HG03025 (cell line): ENCODE results near the gene PRAMEF1.
"Not testable (repeated sequence)": the region's sequence is repeated elsewhere in the genome, so short reads cannot be mapped to it uniquely, and the experiment has no call there.

Experiments used
- ATAC-seq: cut with Tn5 transposase; IDR thresholded peaks from one replicate; pipeline ENCODE4 v1.9.1; 2021; ENCODE audit warnings: mild to moderate bottlenecking, moderate library complexity; ENCODE audit not compliant: unreplicated experiment, low FRiP score

The PRAMEF1 gene, protein sequence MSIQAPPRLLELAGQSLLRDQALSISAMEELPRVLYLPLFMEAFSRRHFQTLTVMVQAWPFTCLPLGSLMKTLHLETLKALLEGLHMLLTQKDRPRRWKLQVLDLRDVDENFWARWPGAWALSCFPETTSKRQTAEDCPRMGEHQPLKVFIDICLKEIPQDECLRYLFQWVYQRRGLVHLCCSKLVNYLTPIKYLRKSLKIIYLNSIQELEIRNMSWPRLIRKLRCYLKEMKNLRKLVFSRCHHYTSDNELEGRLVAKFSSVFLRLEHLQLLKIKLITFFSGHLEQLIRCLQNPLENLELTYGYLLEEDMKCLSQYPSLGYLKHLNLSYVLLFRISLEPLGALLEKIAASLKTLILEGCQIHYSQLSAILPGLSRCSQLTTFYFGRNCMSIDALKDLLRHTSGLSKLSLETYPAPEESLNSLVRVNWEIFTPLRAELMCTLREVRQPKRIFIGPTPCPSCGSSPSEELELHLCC

DNA sequence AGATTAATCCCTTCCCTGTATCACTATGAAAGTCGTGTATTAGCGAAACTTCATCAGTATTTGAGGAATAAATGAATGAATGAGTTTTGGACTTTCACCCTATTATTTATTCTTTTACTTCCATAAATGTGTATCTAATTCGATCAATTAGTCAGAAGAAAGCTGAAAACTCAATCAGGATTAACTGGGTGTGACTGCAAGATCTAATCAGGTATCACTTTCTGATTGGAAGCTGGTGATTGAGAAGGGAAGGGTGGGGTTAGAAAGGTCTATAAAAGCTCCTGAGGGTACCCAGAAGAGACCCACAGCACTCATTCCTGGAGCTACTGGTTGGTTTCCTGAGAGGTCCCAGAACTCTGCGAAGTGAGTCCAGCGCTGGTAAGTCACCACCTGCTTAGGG, at the start of gene PRAMEF1:
PRAMEF1 (plus strand) TSS at position 301 of the 400 bp plus-strand sequence. CDS start 1,831 bp downstream, outside the sequence.
- not testable (repeated sequence) for ATAC-seq

DNA sequence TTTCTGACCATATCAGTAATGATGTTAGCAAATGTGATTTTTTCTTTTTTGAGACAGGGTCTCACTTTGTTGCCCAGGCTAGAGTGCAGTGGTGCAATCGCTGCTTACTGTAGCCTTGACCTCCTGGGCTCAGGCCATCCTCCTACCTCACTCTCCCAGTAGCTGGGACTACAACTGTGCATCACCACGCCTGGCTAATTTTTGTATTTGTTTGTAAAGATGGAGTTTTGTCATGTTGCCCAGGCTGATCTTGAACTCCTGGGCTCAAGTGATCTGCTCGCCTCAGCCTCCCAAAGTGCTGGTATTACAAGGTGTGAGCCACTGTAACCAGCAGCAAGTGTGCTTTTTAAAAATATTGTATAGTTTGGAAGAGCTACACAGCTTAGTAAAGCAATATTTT, 49.3 kb upstream of the PRAMEF1 start:
- no peak for ATAC-seq

DNA sequence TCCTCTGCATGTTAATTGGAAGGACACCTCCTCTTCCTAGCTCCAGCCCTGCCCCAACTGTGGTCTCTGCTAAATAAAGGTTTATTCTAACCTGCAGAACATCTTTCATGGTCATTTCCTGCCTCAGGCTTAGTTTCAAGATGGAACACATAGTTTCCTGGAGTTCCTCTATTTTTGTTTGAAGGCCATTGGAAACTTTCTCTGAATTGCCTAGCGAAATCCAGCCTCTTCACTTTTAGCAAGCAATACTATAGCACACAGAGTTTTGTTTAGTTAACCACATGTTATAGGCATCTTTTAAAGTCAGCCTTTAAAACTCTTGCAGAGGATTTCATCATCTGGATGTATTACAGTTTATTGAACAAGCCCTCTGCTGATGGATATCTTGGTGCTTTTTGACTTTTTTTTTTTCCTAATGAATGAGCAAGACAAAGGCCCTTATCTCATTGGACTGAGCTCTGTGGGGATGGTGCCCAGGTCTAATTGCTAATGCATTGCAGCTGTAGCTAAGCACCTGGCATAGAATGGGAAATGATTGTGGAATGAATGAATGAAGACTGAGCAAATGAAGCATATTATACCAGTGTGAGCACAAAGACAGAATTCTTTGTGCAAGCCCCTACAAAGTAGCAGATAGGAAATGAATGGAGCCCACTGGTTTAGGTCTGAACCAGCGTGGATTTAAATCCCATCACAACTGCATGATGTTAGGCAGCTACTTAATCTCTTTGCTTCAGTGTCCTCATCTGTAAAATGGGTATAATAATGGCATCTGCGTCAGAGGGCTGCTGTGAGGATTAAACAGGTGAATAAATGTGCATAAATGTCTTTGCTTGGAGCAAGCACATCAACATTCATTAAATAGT, 45.8 kb upstream of the PRAMEF1 start:
- ATAC-seq: no peak

DNA sequence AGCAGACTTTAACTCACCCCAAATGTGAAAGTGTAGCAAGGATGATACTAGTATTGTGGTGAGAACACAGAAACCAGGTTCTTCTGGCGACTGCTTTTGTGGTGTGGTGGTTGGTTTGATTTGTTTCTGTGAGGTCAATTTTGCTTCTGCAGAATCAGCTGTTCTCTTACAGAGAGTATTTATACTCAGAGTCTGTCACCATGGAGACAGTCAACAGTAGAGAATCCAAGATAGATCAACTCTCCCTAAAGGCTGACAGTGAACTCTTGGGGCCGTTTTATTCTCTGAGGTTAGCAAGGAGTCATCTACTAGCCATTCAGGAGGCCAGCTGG, 45.2 kb upstream of the PRAMEF1 start, which contains the start of gene CFAP107:
CFAP107 (plus strand) TSS at position 209 of the 332 bp plus-strand sequence. CDS start 231 bp downstream, outside the sequence.
- no peak for ATAC-seq

DNA sequence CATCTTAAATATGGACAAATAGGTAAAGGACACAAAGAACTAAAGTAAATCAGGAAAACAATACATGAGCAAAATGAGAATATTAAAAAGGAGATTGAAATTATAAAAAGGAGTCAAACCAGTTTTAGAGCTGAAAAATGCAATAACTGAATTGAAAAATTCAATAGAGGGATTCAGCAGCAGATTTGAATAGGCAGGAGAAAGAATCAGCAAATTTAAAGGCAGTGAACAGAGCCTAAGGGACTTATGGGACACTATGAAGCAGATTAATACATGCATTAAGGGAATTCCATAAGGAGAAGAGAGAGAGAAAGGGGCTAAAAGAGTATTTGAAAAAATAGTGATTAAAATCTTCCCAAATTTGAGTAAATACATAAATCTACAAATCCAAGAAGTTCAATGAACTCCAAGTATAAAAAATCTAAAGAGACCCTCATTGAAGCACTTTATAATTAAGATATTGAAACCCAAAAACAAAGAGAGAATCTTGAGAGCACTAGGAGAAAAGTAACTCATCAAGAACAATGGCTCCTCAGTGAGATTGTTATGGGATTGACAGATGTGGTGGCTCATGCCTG, 42.3 kb upstream of the PRAMEF1 start:
- ATAC-seq: no peak

DNA sequence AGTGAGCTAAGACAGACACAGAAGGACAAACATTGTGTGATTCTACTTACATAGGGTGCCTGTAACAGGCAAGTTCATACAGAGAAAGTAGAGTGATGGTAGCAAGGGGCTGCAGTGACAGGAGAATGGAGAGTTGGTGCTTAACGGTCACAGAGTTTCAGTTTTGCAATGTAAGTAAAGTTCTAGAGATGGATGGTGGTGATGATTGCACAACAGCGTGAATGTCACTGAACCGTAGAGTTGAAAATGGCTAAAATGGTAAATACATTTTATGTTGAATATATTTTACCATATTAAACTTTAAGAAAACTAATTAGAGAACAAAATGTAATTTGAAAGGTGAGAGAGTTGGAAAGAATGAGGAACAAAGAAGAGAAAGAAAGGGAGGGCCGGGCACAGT, 36.5 kb upstream of the PRAMEF1 start:
- no peak for ATAC-seq

DNA sequence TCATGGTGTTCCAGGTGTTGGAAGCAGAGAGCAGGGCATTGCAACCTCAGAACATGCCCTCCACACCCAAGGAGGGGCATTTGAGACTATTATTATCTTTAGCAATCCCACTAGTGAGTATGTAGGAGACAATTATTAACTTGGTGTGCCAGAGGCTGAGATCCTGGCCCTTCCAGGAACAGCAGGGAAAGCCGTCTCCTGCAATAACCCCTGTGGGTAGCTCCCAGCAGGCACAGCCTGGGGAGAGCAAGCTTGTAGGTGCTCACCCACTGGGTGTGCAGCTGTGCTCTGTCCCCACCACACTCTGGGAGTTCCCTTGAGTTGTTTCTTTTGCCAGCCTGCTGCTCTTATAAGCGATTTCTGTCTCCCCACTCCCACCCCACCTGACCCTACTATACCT, 34.9 kb upstream of the PRAMEF1 start:
- no peak for ATAC-seq

DNA sequence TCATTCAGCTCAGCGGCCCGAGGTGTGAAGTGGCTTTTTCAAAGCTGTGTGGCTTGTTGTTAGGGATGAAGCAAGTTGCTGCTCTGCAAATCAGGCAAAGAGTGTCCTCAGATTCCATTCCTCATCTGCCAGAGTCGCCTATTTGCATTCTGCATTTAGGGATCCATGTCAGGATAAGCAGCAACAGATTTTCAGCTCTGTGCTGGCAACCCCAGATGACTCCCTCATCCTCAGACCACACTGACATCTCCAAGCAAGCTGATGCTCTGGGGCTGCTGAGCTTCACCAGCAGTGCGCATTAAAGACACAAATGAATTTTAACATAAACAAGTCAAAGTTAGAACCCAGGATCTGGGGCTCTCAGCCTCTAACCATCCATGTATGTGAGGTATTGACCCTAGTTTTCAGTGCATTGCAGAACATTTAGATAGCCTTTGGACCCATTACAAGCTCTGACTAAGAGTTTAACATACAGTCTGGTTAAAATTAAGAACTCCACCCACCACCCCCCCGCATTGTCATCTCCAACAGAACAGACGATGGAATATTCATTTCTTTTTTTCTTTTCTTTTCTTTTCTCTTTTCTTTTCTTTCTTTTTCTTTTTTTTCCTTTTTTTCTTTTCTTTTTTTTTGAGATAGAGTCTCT, 34.3 kb upstream of the PRAMEF1 start:
- ATAC-seq: no peak

DNA sequence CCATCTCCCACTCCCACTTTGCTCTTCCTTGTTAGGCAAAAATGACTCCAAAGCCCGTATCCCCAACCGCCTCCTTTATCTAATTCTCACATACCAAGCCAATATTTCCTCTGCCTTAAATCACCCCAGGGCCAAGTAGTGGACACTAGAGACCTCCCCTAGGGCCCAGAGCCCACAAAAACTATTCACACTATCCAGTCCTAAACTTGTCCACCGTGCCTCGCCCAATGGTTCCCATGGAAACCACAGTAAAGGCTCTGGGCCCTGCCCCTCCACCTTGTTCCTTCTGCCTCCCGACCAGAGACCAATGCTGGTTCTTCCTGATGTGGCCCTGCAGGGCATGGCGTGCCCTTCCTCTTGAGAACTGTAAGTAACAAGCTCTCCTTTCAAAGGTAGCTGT, 33.4 kb upstream of the PRAMEF1 start:
- ATAC-seq: no peak

DNA sequence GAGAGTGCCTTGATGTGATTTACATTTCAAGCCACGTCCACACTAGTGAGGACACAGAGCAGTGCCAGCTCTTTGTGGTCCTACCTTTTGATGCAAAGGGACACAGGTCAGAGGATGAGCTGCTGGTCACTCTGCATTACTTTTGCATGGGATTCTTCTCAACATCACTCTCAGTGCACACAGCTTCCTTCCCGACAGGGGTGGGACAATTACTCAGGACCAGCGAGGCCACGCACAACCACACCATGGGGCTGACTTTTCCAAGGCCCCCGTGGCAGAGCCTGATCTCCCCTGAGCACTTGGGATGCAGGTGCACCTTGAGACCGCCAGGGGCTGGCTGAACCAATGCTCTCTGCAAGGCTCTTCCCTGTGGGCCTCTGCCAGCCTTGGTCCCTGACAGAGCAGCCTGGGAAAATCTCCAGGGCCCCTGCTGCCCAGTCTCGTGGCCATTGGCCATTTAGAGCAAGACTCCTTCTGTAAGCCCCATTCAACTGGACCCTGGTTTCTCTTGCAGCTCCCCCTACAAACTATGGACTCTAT, 30.9 kb upstream of the PRAMEF1 start:
- no peak for ATAC-seq

DNA sequence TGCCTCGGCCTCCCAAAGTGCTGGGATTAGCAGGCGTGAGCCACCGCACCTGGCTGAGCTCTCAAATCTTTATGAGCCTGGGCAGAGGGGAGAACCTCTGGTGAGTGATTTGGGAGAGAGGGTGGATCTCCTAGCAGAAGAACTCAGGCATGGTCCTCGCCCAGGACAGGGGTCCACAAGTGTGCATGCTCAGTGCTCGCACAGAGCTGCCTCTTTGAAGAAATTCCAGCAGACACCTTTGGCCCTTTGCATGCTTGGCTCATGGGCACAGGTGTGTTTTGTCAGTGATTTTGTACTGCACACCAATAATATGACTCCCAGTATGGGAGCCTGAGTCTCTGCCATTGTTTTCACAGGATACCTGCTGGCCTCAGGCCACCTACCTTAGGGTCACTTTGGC, 29.4 kb upstream of the PRAMEF1 start:
- ATAC-seq: no peak

DNA sequence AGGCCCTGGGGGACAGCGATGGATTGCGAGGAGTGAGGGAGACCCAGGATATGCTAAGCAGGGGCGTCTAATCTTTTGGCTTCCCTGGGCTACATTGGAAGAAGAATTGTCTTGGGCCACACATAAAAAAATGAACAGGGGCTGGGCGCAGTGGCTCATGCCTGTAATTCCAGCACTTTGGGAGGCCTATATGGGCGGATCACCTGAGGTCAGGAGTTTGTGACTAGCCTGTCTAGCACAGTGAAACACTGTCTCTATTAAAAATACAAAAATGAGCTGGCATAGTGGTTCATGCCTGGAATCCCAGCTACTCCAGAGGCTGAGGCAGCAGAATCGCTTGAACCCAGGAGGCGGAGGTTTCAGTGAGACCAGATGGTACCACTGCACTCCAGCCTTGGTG, 28.4 kb upstream of the PRAMEF1 start:
- ATAC-seq: no peak

DNA sequence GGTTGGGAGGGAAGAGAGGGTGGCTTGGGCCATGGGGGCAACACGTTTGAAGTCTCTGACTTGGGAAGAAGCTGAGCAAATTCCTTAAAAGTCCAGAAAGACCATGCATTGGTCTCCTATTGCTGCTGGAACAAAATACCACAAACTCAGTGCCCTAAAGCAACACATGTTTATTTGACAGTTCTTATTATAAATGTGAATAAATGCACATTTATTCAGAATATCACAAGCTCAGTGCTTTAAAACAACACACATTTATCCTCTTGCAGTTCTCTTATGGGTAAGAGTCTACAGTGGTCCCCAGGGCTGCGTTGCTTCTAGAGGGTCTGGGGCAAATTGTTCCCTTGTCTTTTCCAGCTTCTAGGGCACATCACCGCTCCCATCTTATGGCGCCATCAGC, 27.7 kb upstream of the PRAMEF1 start:
- ATAC-seq: no peak

DNA sequence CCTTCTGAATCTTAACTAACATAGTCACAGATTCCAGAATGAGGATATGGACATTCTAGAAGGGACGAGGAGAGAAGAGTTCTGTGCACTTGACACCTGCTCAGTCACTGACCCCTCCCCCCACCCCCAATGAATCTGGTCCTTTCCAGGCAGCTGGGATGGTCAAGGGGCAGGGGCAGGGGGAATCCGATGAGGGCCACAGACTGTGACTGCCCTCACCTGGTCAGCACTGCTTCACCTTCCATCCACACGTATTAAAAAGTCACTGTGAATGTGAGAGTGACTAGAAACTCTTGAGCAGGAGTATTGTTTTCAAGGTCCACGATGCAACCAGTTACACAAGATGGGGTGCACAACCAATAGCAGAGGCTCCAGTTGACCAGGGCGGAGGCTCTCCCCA, 27.2 kb upstream of the PRAMEF1 start:
- ATAC-seq: no peak

DNA sequence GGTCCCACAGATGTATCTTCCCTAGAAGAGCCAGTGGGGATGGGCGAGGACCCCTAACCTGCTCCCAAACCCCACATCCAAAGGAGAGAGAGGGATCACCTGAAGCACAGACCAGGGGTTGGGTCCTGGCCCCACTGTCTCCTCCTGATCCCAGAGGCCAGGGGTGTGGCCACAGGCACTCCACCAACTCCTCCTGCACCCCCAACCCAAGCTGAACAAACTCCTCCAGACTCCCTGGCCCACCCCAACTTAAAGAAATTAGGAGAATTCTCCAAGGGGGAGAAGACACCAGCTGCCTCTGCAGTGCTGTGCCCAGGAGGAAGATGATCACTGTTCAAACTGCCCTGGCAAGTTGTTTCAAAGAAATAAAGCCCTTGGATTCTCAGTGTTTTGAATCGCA, 22.2 kb upstream of the PRAMEF1 start:
- ATAC-seq: no peak

DNA sequence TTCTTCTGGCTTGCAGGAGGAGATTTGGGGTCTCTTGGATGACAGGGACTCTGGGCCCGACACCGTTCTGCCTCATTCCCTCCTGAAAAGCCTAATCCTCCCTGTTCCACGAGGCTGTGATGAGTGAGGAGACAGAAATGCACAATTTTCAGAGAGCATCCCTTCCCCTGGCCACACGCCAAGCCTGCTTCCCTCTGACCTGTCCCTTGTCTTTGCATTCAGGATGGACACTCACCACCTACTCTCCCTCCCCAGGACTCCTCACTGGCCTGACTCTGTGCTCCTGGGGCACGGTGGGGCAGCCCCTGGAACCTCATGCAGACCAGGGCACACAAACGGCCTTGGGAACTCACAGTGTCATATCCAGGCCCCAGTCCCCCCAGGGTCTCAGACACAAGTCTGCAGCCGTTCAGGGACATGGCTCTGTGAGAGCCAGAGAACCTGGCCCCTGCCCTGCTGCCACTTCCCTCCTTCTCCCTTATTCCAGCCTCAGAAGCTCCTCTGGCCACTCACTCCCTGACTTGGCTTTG, 21.2 kb upstream of the PRAMEF1 start:
- no peak for ATAC-seq

DNA sequence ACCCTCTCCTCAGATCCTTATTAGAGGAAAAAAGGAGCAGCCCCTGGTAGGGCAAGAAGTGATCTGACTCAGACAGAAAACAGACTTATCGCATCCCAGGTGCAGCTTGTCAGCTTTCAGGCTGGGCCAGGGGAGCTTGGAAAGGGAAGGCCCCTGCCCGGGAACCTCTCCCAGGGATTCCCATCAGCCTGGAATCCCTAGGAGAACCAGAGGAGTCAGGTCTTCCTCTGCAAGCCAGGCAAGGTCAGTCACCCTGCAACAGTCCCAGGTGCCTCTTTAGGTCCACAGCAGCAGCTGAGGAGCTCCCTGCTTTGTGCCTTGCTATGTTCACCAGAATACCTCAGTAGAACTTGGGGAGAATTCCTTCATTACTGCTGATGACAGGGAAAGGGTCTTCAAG, 20.6 kb upstream of the PRAMEF1 start:
- ATAC-seq: no peak

DNA sequence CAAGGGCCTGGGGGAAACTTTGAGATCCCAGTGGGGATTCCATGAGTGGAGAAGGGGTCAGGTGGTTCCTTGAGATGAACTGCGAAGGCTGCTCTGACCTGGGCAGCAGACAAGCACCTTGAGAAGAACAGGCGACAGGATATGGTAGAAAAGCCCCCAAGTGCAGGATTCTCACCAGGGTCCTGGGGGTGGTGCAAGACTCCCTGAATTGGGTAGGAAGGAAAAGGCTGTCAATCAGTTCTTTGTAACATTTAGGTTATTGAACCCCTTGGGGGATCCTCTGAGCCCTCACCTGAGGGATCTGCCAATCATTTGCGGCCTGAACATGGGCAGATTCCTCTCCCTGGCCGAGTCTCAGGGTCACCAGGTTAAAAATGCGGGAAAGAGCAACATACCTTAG, 20.0 kb upstream of the PRAMEF1 start:
- ATAC-seq: no peak

DNA sequence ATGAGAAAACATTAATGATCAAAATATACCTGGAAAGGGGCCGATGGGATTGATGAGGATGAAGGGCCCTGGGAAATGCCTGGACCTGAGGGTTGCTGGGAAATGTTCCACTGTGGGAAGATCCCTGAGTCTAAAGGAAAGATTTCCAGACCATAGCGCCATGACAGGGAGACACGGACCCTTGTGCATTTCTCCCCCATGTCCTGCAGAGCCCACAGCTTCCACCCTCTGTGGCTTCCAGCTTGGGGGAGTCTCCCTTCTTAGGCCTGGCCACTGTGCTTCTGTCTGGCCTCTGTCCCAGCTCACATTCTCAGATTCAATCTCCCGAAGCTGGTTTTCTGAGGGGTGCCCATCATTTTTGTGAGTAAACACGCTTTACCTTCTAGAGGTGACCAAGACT, 18.7 kb upstream of the PRAMEF1 start:
- no peak for ATAC-seq

DNA sequence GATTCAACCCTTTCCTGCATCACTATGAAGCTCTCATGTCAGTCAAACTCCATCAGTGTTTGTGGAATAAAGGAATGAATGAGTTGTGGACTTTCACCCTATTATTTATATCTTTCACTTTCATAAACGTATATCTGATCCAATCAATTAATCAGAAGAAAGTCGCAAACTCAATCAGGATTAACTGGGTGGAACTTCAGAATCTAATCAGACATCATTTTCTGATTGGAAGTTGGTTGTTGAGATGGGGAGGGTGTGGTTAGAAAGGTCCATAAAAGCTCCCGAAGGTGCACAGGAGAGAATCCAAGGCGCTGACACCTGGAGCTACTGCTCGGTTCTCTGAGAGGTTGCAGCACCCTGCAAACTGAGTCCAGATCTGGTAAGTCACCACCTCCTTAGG, 17.8 kb upstream of the PRAMEF1 start, which contains the start of gene PRAMEF12:
PRAMEF12 (plus strand) TSS at position 301 of the 400 bp plus-strand sequence. CDS start 1,130 bp downstream, outside the sequence.
- no peak for ATAC-seq
